ENCODE measurements around the gene ORM1.
"Not testable (repeated sequence)": the region's sequence is repeated elsewhere in the genome, so short reads cannot be mapped to it uniquely, and the experiment has no call there.

The ORM1 gene

GRCh38 chr9:114322831-114323531 lies at the start of gene ORM1:
Gene ORM1 (plus strand): TSS chr9:114323098. CDS start chr9:114323134, 36 bp downstream.
- not testable (repeated sequence) for DNase-seq (ENCODE audit: low read depth)

GRCh38 chr9:114273461-114273881 lies 49.4 kb upstream of the ORM1 start:
- no peak for DNase-seq (ENCODE audit: low read depth)

- no peak for DNase-seq (ENCODE audit: low read depth)
Observed at GRCh38 chr9:114274217-114274616, 48.7 kb upstream of the ORM1 start.

- no peak for DNase-seq (ENCODE audit: low read depth)
Observed at GRCh38 chr9:114275246-114276004, 47.5 kb upstream of the ORM1 start.

- DNase-seq (ENCODE audit: low read depth): peak; percentile 67
Observed at GRCh38 chr9:114276908-114277821, 45.7 kb upstream of the ORM1 start.

GRCh38 chr9:114278356-114278755 lies 44.5 kb upstream of the ORM1 start:
- DNase-seq (ENCODE audit: low read depth): no peak

GRCh38 chr9:114278881-114279570 lies 43.9 kb upstream of the ORM1 start:
- DNase-seq (ENCODE audit: low read depth): no peak

- DNase-seq (ENCODE audit: low read depth): no peak
Observed at GRCh38 chr9:114279693-114280092, 43.2 kb upstream of the ORM1 start.

- no peak for DNase-seq (ENCODE audit: low read depth)
Observed at GRCh38 chr9:114280636-114281472, 42.0 kb upstream of the ORM1 start.

- DNase-seq (ENCODE audit: low read depth): no peak
Observed at GRCh38 chr9:114281473-114282103, 41.3 kb upstream of the ORM1 start.

GRCh38 chr9:114282104-114282485 lies 40.8 kb upstream of the ORM1 start:
- no peak for DNase-seq (ENCODE audit: low read depth)

GRCh38 chr9:114282507-114282906 lies 40.4 kb upstream of the ORM1 start:
- no peak for DNase-seq (ENCODE audit: low read depth)

GRCh38 chr9:114282926-114283325 lies 40.0 kb upstream of the ORM1 start:
- peak; percentile 58 for DNase-seq (ENCODE audit: low read depth)

- no peak for DNase-seq (ENCODE audit: low read depth)
Observed at GRCh38 chr9:114283551-114284111, 39.3 kb upstream of the ORM1 start.

- no peak for DNase-seq (ENCODE audit: low read depth)
Observed at GRCh38 chr9:114284316-114285060, 38.4 kb upstream of the ORM1 start.

- peak; percentile 79 for DNase-seq (ENCODE audit: low read depth)
Observed at GRCh38 chr9:114285166-114285867, 37.6 kb upstream of the ORM1 start.

- no peak for DNase-seq (ENCODE audit: low read depth)
Observed at GRCh38 chr9:114286146-114286679, 36.7 kb upstream of the ORM1 start.

- no peak for DNase-seq (ENCODE audit: low read depth)
Observed at GRCh38 chr9:114287001-114287762, 35.7 kb upstream of the ORM1 start.
